ENCODE measurements around the gene CRTC1. TPM values are rescaled to one million over a fixed set of nuclear protein-coding genes. Genes with fewer than 3 reads are reported as not detected.

The CRTC1 gene
- total and polyA plus RNA-seq, 2 of the 13 experiments (the other 11 are each of a cell fraction or from before 2014, with no cell fraction given): 2.0 to 2.7 TPM

- TF ChIP-seq ZZZ3 (CRISPR knock-in tag; IDR thresholded peaks at IDR 0.05; ENCODE audit: borderline replicate concordance) (peak; percentile 76), ZFX (CRISPR knock-in tag; IDR thresholded peaks at IDR 0.05; ENCODE audit: low read depth) (peak; percentile 76), HDAC2 (CRISPR knock-in tag; IDR thresholded peaks at IDR 0.05) (peak; percentile 62; the same call in 1 of the 2 replicates), MAX (IDR thresholded peaks at IDR 0.05) (peak; percentile 56; the same call in 1 of the 2 replicates), ZNF543 (CRISPR knock-in tag; IDR thresholded peaks at IDR 0.05) (peak; percentile 79; the same call in 1 of the 2 replicates), DZIP1 (CRISPR knock-in tag; IDR thresholded peaks at IDR 0.05) (0 out of 2 replicates have a peak, but pooled peaks have one; percentile 57), ZNF687 (CRISPR knock-in tag; IDR thresholded peaks at IDR 0.05) (peak; percentile 97), TGIF2 (CRISPR knock-in tag; IDR thresholded peaks at IDR 0.05) (0 out of 2 replicates have a peak, but pooled peaks have one; percentile 49), ZNF432 (CRISPR knock-in tag; IDR thresholded peaks at IDR 0.05; ENCODE audit: borderline replicate concordance) (no peak), ARID5B (CRISPR knock-in tag; IDR thresholded peaks at IDR 0.05) (peak; percentile 37; the same call in 1 of the 2 replicates), ESRRA (CRISPR knock-in tag; IDR thresholded peaks at IDR 0.05; ENCODE audit: low read depth) (0 out of 2 replicates have a peak, but pooled peaks have one; percentile 48), ZBTB7A (CRISPR knock-in tag; IDR thresholded peaks at IDR 0.05) (0 out of 2 replicates have a peak, but pooled peaks have one; percentile 2), RFX1 (IDR thresholded peaks at IDR 0.05) (peak; percentile 51; the same call in 1 of the 2 replicates)
Measured at GRCh38 chr19:18741124-18742121, 57.9 kb downstream of the CRTC1 start (continued).

All from HepG2 (cell line).